SK-N-SH treated with all-trans-retinoic acid at 6 μM for 48 hours (cell line): ENCODE results near the gene C19orf67.

Experiments used
- ATAC-seq: fragments of 200-7000 bp; cut with Tn5 transposase; 3 replicates; pipeline ENCODE4 v1.9.1; 2020; ENCODE audit warnings: mild to moderate bottlenecking, moderate library complexity
- CSDC2 ChIP-seq: fragments of 250-450 bp; sonication (Bioruptor Pico); IDR thresholded peaks from 2 replicates; pipeline ENCODE4 v1.5.0; 2020; ENCODE audit warnings: mild to moderate bottlenecking, moderate library complexity
- ESRRG ChIP-seq: fragments of 250-450 bp; sonication (Bioruptor Pico); IDR thresholded peaks from 2 replicates; pipeline ENCODE4 v1.6.1; 2021; ENCODE audit warnings: mild to moderate bottlenecking
- GLIS3 ChIP-seq: fragments of 250-450 bp; sonication (Bioruptor Pico); IDR thresholded peaks from 2 replicates; pipeline ENCODE4 v1.5.0; 2020; ENCODE audit warnings: mild to moderate bottlenecking, moderate library complexity
- ISL1 ChIP-seq: fragments of 250-450 bp; sonication (Bioruptor Pico); IDR thresholded peaks from 2 replicates; pipeline ENCODE4 v2.1.2; 2022; ENCODE audit warnings: mild to moderate bottlenecking, moderate library complexity
- OSR1 ChIP-seq: fragments of 250-450 bp; sonication (Bioruptor Pico); IDR thresholded peaks from 2 replicates; pipeline ENCODE4 v1.8.0; 2022; ENCODE audit warnings: moderate library complexity, mild to moderate bottlenecking, inconsistent platforms
- PPARA ChIP-seq: fragments of 250-450 bp; sonication (Bioruptor Pico); IDR thresholded peaks from 2 replicates; pipeline ENCODE4 v1.5.0; 2020; ENCODE audit warnings: mild to moderate bottlenecking, borderline replicate concordance
- ZC3H10 ChIP-seq: fragments of 250-450 bp; sonication (Bioruptor Pico); IDR thresholded peaks from 2 replicates; pipeline ENCODE4 v1.5.1; 2021; ENCODE audit warnings: mild to moderate bottlenecking, moderate library complexity
- ZFP3 ChIP-seq: fragments of 250-450 bp; sonication (Bioruptor Pico); IDR thresholded peaks from 2 replicates; pipeline ENCODE4 v1.5.0; 2020; ENCODE audit warnings: mild to moderate bottlenecking, moderate library complexity
- ZFP30 ChIP-seq: fragments of 450-650 bp; formaldehyde crosslinking; IDR thresholded peaks from 2 replicates; pipeline ENCODE4 v1.5.0; 2022; ENCODE audit warnings: mild to moderate bottlenecking, moderate library complexity
- ZNF70 ChIP-seq: fragments of 450-650 bp; formaldehyde crosslinking; IDR thresholded peaks from 2 replicates; pipeline ENCODE4 v1.5.0; 2020; ENCODE audit warnings: mild to moderate bottlenecking, moderate library complexity
- ZNF8 ChIP-seq: fragments of 450-650 bp; formaldehyde crosslinking; IDR thresholded peaks from 2 replicates; pipeline ENCODE4 v1.5.0; 2020; ENCODE audit warnings: mild to moderate bottlenecking, moderate library complexity
- TF ChIP-seq, protein P1 (sequence below): fragments of 250-450 bp; sonication (Bioruptor Pico); IDR thresholded peaks from 2 replicates; pipeline ENCODE4 v1.5.1; 2020; ENCODE audit warnings: low read depth, mild to moderate bottlenecking, moderate library complexity
- TF ChIP-seq, protein P2 (sequence below): fragments of 250-450 bp; sonication (Bioruptor Pico); IDR thresholded peaks from 2 replicates; pipeline ENCODE4 v1.5.1; 2021; ENCODE audit warnings: mild to moderate bottlenecking, moderate library complexity
- TF ChIP-seq, protein P3 (sequence below): fragments of 250-450 bp; sonication (Bioruptor Pico); IDR thresholded peaks from 2 replicates; pipeline ENCODE4 v1.8.0; 2020; ENCODE audit warnings: mild to moderate bottlenecking, moderate library complexity, borderline replicate concordance
- TF ChIP-seq, protein P4 (sequence below): fragments of 250-450 bp; sonication (Bioruptor Pico); IDR thresholded peaks from 2 replicates; pipeline ENCODE4 v1.8.0; 2021; ENCODE audit warnings: low read depth, mild to moderate bottlenecking, moderate library complexity, borderline replicate concordance
- TF ChIP-seq, protein P5 (sequence below): fragments of 250-450 bp; sonication (Bioruptor Pico); IDR thresholded peaks from 2 replicates; pipeline ENCODE4 v1.5.0; 2020; ENCODE audit warnings: mild to moderate bottlenecking, moderate library complexity

Gene C19orf67

DNA sequence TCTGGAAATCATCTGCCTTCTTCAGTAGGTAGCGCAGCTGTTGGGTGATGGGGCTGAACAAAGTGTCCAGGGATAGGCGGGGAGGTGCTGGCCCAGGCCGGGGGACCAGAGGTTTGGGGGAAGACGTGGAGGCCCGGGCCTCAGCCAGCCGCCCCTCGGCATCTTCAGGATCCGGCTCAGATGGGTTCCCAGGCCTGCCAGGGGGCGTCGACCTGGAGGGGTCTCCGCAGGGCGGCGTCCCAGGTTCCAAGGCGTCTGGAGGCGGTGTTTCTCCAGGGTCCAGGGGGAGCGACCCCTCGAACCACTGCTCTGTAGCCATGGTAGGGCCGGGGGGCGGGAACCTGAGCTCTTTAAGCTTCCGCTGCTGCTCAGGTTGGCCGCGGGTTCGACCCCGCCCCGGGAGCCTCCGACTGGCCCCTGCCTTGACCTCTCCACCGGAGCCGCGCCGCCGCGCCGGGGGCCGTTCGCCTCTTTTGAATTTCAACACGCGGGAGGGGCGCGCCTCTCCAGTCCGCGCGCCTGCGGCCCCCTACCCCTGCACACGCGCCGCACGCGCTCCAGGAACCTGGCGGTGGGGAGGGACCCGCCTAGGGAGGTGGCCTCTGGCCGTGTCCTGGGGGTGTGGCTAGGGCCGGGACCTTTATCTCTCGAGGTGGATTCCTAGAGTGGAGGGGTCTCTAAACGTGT, at the start of gene C19orf67:
Gene C19orf67, minus strand, starts transcription at position 475 of the 687 bp plus-strand sequence. Its CDS starts 156 bp downstream, at position 319.
- TF ChIP-seq, protein P1, sequence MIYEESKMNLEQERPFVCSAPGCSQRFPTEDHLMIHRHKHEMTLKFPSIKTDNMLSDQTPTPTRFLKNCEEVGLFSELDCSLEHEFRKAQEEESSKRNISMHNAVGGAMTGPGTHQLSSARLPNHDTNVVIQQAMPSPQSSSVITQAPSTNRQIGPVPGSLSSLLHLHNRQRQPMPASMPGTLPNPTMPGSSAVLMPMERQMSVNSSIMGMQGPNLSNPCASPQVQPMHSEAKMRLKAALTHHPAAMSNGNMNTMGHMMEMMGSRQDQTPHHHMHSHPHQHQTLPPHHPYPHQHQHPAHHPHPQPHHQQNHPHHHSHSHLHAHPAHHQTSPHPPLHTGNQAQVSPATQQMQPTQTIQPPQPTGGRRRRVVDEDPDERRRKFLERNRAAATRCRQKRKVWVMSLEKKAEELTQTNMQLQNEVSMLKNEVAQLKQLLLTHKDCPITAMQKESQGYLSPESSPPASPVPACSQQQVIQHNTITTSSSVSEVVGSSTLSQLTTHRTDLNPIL (CRISPR knock-in tag): no peak
- TF ChIP-seq ZFP30 (CRISPR knock-in tag): no peak
- TF ChIP-seq ISL1: no peak
- TF ChIP-seq, protein P2, sequence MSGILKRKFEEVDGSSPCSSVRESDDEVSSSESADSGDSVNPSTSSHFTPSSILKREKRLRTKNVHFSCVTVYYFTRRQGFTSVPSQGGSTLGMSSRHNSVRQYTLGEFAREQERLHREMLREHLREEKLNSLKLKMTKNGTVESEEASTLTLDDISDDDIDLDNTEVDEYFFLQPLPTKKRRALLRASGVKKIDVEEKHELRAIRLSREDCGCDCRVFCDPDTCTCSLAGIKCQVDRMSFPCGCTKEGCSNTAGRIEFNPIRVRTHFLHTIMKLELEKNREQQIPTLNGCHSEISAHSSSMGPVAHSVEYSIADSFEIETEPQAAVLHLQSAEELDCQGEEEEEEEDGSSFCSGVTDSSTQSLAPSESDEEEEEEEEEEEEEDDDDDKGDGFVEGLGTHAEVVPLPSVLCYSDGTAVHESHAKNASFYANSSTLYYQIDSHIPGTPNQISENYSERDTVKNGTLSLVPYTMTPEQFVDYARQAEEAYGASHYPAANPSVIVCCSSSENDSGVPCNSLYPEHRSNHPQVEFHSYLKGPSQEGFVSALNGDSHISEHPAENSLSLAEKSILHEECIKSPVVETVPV (CRISPR knock-in tag): no peak
- TF ChIP-seq, protein P3, sequence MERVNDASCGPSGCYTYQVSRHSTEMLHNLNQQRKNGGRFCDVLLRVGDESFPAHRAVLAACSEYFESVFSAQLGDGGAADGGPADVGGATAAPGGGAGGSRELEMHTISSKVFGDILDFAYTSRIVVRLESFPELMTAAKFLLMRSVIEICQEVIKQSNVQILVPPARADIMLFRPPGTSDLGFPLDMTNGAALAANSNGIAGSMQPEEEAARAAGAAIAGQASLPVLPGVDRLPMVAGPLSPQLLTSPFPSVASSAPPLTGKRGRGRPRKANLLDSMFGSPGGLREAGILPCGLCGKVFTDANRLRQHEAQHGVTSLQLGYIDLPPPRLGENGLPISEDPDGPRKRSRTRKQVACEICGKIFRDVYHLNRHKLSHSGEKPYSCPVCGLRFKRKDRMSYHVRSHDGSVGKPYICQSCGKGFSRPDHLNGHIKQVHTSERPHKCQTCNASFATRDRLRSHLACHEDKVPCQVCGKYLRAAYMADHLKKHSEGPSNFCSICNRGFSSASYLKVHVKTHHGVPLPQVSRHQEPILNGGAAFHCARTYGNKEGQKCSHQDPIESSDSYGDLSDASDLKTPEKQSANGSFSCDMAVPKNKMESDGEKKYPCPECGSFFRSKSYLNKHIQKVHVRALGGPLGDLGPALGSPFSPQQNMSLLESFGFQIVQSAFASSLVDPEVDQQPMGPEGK (CRISPR knock-in tag): no peak
- no peak for TF ChIP-seq ESRRG (CRISPR knock-in tag)
- no peak for TF ChIP-seq ZFP3 (CRISPR knock-in tag)
- TF ChIP-seq, protein P4, sequence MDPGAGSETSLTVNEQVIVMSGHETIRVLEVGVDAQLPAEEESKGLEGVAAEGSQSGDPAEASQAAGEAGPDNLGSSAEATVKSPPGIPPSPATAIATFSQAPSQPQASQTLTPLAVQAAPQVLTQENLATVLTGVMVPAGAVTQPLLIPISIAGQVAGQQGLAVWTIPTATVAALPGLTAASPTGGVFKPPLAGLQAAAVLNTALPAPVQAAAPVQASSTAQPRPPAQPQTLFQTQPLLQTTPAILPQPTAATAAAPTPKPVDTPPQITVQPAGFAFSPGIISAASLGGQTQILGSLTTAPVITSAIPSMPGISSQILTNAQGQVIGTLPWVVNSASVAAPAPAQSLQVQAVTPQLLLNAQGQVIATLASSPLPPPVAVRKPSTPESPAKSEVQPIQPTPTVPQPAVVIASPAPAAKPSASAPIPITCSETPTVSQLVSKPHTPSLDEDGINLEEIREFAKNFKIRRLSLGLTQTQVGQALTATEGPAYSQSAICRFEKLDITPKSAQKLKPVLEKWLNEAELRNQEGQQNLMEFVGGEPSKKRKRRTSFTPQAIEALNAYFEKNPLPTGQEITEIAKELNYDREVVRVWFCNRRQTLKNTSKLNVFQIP: no peak
- TF ChIP-seq ZNF8: no peak
- no peak for TF ChIP-seq GLIS3 (CRISPR knock-in tag)
- TF ChIP-seq ZC3H10 (CRISPR knock-in tag): no peak
- TF ChIP-seq PPARA (CRISPR knock-in tag): no peak
- TF ChIP-seq, protein P5, sequence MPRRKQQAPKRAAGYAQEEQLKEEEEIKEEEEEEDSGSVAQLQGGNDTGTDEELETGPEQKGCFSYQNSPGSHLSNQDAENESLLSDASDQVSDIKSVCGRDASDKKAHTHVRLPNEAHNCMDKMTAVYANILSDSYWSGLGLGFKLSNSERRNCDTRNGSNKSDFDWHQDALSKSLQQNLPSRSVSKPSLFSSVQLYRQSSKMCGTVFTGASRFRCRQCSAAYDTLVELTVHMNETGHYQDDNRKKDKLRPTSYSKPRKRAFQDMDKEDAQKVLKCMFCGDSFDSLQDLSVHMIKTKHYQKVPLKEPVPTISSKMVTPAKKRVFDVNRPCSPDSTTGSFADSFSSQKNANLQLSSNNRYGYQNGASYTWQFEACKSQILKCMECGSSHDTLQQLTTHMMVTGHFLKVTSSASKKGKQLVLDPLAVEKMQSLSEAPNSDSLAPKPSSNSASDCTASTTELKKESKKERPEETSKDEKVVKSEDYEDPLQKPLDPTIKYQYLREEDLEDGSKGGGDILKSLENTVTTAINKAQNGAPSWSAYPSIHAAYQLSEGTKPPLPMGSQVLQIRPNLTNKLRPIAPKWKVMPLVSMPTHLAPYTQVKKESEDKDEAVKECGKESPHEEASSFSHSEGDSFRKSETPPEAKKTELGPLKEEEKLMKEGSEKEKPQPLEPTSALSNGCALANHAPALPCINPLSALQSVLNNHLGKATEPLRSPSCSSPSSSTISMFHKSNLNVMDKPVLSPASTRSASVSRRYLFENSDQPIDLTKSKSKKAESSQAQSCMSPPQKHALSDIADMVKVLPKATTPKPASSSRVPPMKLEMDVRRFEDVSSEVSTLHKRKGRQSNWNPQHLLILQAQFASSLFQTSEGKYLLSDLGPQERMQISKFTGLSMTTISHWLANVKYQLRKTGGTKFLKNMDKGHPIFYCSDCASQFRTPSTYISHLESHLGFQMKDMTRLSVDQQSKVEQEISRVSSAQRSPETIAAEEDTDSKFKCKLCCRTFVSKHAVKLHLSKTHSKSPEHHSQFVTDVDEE (CRISPR knock-in tag): no peak
- no peak for TF ChIP-seq CSDC2 (CRISPR knock-in tag)
- no peak for ATAC-seq

DNA sequence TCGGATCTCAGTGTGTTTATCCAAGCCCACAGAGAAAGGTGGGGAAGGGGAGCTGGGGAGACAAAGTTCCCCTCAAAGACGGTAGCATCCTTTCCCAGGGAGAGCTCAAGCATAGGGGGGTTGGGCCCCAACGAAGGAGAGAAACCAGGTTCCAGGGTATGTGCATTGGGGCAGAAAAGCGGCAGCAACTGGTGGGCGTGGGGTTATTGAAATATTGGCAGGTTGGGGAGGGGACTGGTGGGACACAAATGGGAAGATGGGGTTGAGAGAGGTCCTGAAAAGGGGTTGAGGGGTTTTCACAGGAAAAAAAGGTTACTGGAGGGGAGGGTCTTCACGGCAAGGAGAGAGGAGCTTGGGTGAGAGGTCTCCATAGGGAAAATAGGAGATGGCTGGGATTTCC, 49.8 kb upstream of the C19orf67 start:
- TF ChIP-seq, protein P2 (CRISPR knock-in tag): no peak
- TF ChIP-seq ZNF70 (CRISPR knock-in tag): no peak
- TF ChIP-seq, protein P5 (CRISPR knock-in tag): no peak
- no peak for TF ChIP-seq OSR1 (CRISPR knock-in tag)
- TF ChIP-seq ZFP3 (CRISPR knock-in tag): no peak
- no peak for TF ChIP-seq ZC3H10 (CRISPR knock-in tag)

More for the DNA sequence above, 49.8 kb upstream of the C19orf67 start:
- ATAC-seq: no peak
